DND-41 (cell line): Measurements from ENCODE around the gene RBPJL.

Experiments used
- CTCF ChIP-seq: IDR thresholded peaks from 2 replicates; pipeline ENCODE4 v1.5.1; 2012; ENCODE audit warnings: borderline replicate concordance, low read length, moderate library complexity, mild to moderate bottlenecking; ENCODE audit not compliant: poor library complexity, severe bottlenecking; ENCODE audit errors: extremely low read depth
- EZH2 ChIP-seq: IDR thresholded peaks from 3 replicates; pipeline ENCODE4 v1.6.1; 2012; ENCODE audit warnings: borderline replicate concordance, low read depth, mild to moderate bottlenecking, moderate library complexity, low read length, inconsistent platforms; ENCODE audit not compliant: severe bottlenecking

GRCh38 chr20:45275338-45275737 is 31.3 kb upstream of the RBPJL start:
- TF ChIP-seq EZH2 (no peak), CTCF (no peak)
